ENCODE results near the gene ZRANB2. TPM values are rescaled to one million over a fixed set of nuclear protein-coding genes. Genes with fewer than 3 reads are reported as not detected.

ZRANB2 gene
- total RNA-seq = 16.0 and 40.0 TPM in 2 replicates

GRCh38 chr1:71080739-71081696, at the start of gene ZRANB2:
ZRANB2 (minus strand) TSS chr1:71081035; CDS start chr1:71080995, 40 bp downstream.

GRCh38 chr1:71047635-71048607, 32.9 kb downstream of the ZRANB2 start, which contains the start of gene PTGER3:
PTGER3 (minus strand) TSS chr1:71047816; CDS start chr1:71047577, 239 bp downstream.

Other genes starting within 250 kb of the ZRANB2 start
- gene PTGER3, start 33.2 kb downstream of the ZRANB2 start, total RNA-seq = 0.16 TPM in 1 of 2 replicates, not detected in the other